Stomach (tissue), 9 donors: ENCODE data around the gene SFT2D3. TPM values are rescaled to one million over a fixed set of nuclear protein-coding genes. Genes with fewer than 3 reads are reported as not detected.

Source experiments
- DNase-seq, 2 donors: peaks; one replicate each; pipeline versions ENCODE4 v3.0.0 to v3.0.0-alpha.2; 2013 to 2019
- H3K27ac ChIP-seq, 5 donors: fragments of 200-600 bp in 4 of 5; sonication (generic) in 4 of 5; one replicate each; pipeline ENCODE4 v1.5.1; 2013 to 2019; ENCODE audit warnings: mild to moderate bottlenecking in 1 of 5, moderate library complexity in 1 of 5
- H3K27me3 ChIP-seq, 3 donors: fragments of 200-600 bp; sonication (generic); one replicate each; pipeline ENCODE4 v1.5.1; 2017 to 2019; ENCODE audit warnings: mixed run types in 1 of 3
- H3K36me3 ChIP-seq, 4 donors: fragments of 200-600 bp; sonication (generic); 1 replicate in 3 of 4; 2 replicates in 1 of 4; pipeline ENCODE4 v1.5.1; 2016 to 2019
- H3K4me1 ChIP-seq, 4 donors: fragments of 200-600 bp; sonication (generic); one replicate each; pipeline ENCODE4 v1.5.1; 2016 to 2019
- H3K4me3 ChIP-seq, 4 donors: fragments of 200-600 bp; sonication (generic) in 3 of 4; one replicate each; pipeline ENCODE4 v1.5.1; 2016 to 2019; ENCODE audit warnings: mild to moderate bottlenecking in 1 of 4
- H3K9me3 ChIP-seq, 4 donors: fragments of 200-600 bp; sonication (generic); one replicate each; pipeline ENCODE4 v1.5.1; 2016 to 2019
- EP300 ChIP-seq: sonication (generic); formaldehyde crosslinking; IDR thresholded peaks from one replicate; pipeline ENCODE4 v1.6.1; 2017; ENCODE audit warnings: antibody characterized with exemption
- POLR2A ChIP-seq, 4 donors: fragments of 450-650 bp; IDR thresholded peaks; one replicate each; pipeline ENCODE4 v1.6.1; 2016; ENCODE audit warnings: antibody characterized with exemption in 4 of 4, control low read depth in 2 of 4, mild to moderate bottlenecking in 1 of 4, moderate library complexity in 1 of 4
- POLR2AphosphoS5 ChIP-seq, 3 donors: sonication (generic); formaldehyde crosslinking; IDR thresholded peaks; one replicate each; pipeline ENCODE4 v1.6.1; 2016; ENCODE audit warnings: antibody characterized with exemption in 3 of 3
- WGBS, 5 donors: extraction: QIAGEN DNeasy Blood & Tissue Kit in 3 of 5; methylation state at CpG; one replicate each; pipeline versions ENCODE4 v1.1.5 to v1.1.7; 2013 to 2018; 5-methylcytosine and 5-hydroxymethylcytosine counted together
- intact Hi-C: fragments of 100-400 bp; cut with DNase I; formaldehyde crosslinking; loops from one replicate; pipeline ENCODE4 v1.15.1; 2023; ENCODE audit warnings: low total_unique reads
- polyA plus RNA-seq, 3 donors: library from polyadenylated mRNA; stranded (reverse); fragments of 200-250 nt; gene quantifications; one replicate each; pipeline ENCODE4 v1.2.3, GENCODE V29; 2013
- total RNA-seq, 5 donors: library from RNA; depleted of rRNA; stranded (reverse); fragments of >200 nt; gene quantifications; one replicate each; pipeline versions ENCODE4 v1.1.0 to v1.2.3, GENCODE V29; 2014 to 2016
- TF ChIP-seq, protein P1 (sequence below), 7 experiments: fragments of 450-650 bp in 4 of 7; fragments of 200-600 bp in 3 of 7; sonication (generic) in 3 of 7; IDR thresholded peaks; one replicate each; pipeline ENCODE4 v1.5.1; 2016 to 2019; ENCODE audit warnings: antibody characterized with exemption in 7 of 7, control low read depth in 2 of 7, mild to moderate bottlenecking in 1 of 7
- donor health status: healthy with polysubstance abuse.
- donor health status: Bipolar disorder and iron deficiency.
- donor health status: healthy.

Gene SFT2D3
- total and polyA plus RNA-seq, 8 donors = 2.1 to 35.6 (median 6.6) TPM

DNA sequence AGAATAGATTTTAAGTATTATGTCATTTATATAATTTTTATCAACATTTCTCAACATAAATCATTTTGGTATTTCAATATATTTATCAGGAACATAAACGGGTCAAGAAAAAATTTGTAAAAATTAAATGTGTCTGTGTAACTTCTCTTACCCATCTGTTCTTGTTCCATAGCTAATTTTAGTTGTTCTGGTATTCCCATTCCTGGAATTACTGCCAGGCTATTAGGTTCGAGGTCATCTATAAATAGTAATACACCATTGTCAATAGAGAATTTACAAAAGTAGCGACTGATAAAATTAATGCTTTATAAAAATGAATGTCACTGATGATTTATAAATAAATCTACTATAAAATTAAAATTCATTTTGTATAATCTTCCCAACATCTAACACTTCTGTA lies 21.5 kb downstream of the SFT2D3 start:
- intact Hi-C loops = no loop called here

GRCh38 chr2:127726158-127726880 lies 25.0 kb downstream of the SFT2D3 start:
- no peaks in the 10 kb centered on the region for H3K4me1 ChIP-seq
- intact Hi-C loops = no loop called here
- H3K27ac ChIP-seq = no peak overlapping the region
- DNase-seq = no peak
- no peaks in the 10 kb centered on the region for H3K27me3 ChIP-seq
- H3K36me3 ChIP-seq = peaks cover 10 to 35% (median 33%) of the 10 kb centered on the region in 4 donors
- no peaks in the 10 kb centered on the region for H3K9me3 ChIP-seq
- no peak overlapping the region for H3K4me3 ChIP-seq
- TF ChIP-seq, protein P1, sequence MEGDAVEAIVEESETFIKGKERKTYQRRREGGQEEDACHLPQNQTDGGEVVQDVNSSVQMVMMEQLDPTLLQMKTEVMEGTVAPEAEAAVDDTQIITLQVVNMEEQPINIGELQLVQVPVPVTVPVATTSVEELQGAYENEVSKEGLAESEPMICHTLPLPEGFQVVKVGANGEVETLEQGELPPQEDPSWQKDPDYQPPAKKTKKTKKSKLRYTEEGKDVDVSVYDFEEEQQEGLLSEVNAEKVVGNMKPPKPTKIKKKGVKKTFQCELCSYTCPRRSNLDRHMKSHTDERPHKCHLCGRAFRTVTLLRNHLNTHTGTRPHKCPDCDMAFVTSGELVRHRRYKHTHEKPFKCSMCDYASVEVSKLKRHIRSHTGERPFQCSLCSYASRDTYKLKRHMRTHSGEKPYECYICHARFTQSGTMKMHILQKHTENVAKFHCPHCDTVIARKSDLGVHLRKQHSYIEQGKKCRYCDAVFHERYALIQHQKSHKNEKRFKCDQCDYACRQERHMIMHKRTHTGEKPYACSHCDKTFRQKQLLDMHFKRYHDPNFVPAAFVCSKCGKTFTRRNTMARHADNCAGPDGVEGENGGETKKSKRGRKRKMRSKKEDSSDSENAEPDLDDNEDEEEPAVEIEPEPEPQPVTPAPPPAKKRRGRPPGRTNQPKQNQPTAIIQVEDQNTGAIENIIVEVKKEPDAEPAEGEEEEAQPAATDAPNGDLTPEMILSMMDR (IDR thresholded peaks at IDR 0.05) = no peak
- no peak for TF ChIP-seq EP300
- TF ChIP-seq POLR2A (IDR thresholded peaks at IDR 0.05) = no peak
- no peak for TF ChIP-seq POLR2AphosphoS5 (IDR thresholded peaks at IDR 0.05)
- WGBS, 5 donors = 82 to 90% (median 88%) methylated on average over 6 of the region's 6 CpGs

More for the DNA sequence above, 21.5 kb downstream of the SFT2D3 start:
- H3K27ac ChIP-seq = no peak overlapping the region
- TF ChIP-seq, protein P1 (IDR thresholded peaks at IDR 0.05) = no peak
- TF ChIP-seq POLR2A (IDR thresholded peaks at IDR 0.05) = no peak
- DNase-seq = no peak
- 80 to 94% (median 87%) methylated on average over 3 of the region's 3 CpGs for WGBS, 5 donors
- no peaks in the 10 kb centered on the region for H3K4me1 ChIP-seq
- H3K27me3 ChIP-seq = no peaks in the 10 kb centered on the region
- no peak overlapping the region for H3K4me3 ChIP-seq
- no peaks in the 10 kb centered on the region for H3K9me3 ChIP-seq
- peaks cover 34 to 69% (median 68%) of the 10 kb centered on the region in 4 donors for H3K36me3 ChIP-seq

DNA sequence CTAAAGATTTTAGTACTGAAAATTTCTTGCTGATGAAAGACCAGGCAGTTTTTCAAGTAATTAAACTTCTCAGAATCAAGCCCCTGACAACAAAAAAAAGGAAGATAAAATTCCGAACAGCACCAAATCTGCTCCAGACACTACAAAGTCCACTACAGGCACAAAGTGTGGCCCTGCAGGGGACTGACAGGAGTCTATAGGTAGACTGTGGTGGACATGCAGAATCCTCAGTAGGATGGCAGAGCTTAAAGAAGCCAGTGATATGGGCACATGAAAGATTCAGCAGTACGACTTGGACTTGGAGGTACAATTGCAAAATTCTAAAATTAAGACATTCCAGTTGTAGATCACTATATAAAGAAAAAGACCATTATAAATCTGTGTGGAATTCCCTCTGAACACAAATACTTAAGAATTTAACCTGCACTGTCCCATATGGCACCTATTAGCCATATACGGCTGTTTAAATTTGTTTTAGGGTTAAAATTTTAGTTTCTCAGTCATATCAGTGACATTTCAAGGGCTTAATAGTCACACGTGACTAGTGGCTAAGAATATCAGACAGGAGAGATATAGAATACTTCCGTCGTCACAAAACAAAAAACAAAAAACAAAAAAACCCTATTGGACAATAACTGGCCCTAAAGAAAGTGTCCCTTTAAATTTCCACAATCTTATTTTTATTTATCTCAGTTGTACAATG lies 32.0 kb downstream of the SFT2D3 start:
- Histone ChIP-seq H3K27me3 (no peaks in the 10 kb centered on the region), H3K36me3 (peaks cover 0 to 1% (median 0%) of the 10 kb centered on the region in 4 donors), H3K27ac (peak overlapping the region in 1 of 5 donors; percentile 29), H3K4me1 (peaks cover 7 to 28% (median 13%) of the 10 kb centered on the region in 4 donors), H3K9me3 (no peaks in the 10 kb centered on the region), H3K4me3 (peak overlapping the region in 1 of 4 donors; percentile 2)
- DNase-seq = no peak
- intact Hi-C loops = no loop called here
- WGBS, 5 donors = 65 to 81% (median 71%) methylated on average over 6 of the region's 6 CpGs
- TF ChIP-seq POLR2A (IDR thresholded peaks at IDR 0.05) (no peak), EP300 (no peak), POLR2AphosphoS5 (IDR thresholded peaks at IDR 0.05) (no peak)
- TF ChIP-seq, protein P1 (IDR thresholded peaks at IDR 0.05) = no peak

DNA sequence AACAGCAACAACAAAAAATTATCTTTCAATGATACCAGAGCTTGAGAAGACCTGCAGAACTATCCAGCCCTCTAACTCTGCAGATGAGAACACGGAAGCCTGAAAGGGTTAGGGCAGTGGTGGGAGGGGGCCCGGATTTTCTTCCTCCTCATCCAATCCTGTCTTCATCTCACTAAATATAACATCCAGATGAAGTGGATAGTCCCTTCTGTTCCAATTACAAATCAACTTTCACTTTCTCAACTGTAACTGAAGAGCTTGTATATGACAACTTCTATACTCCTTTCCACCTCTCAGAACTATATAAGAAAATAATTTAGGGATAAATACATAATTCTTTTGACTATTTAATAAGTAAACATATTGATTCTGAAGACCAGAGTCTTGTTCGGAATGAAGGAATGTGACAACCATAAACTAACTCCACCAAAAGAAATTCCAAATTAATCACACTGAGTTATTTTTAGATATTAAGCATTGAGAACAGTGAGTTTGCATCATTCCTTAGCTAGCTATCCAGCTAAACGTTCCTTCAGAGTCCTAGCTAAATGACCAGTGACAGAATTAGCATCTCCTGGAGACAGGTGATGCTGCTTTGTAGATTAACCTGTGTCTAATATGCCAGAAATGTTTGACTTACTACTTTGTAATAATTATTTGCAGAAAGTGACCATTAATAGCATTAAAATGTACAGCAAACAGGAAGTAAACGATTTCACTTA lies 32.7 kb downstream of the SFT2D3 start:
- WGBS, 5 donors = 47 to 65% (median 55%) methylated on average over 5 of the region's 5 CpGs
- intact Hi-C loops = no loop called here
- H3K9me3 ChIP-seq = no peaks in the 10 kb centered on the region
- no peak for TF ChIP-seq POLR2AphosphoS5 (IDR thresholded peaks at IDR 0.05)
- peaks cover 0 to 5% (median 0%) of the 10 kb centered on the region in 4 donors for H3K36me3 ChIP-seq
- DNase-seq = peak in 1 of 2 donors; percentile 21
- H3K4me3 ChIP-seq = peak overlapping the region in 3 of 4 donors; percentile 2
- peak overlapping the region in 1 of 5 donors; percentile 29 for H3K27ac ChIP-seq
- H3K27me3 ChIP-seq = no peaks in the 10 kb centered on the region
- peaks cover 7 to 28% (median 13%) of the 10 kb centered on the region in 4 donors for H3K4me1 ChIP-seq
